HS-27A (cell line): ENCODE measurements around the gene C16orf74.

Experiments
- DNase-seq: peaks from one replicate; pipeline ENCODE4 v3.0.0-alpha.2; 2012; ENCODE audit warnings: low read depth, missing footprints

Gene C16orf74

GRCh38 chr16:85774136-85774535, 23.2 kb upstream of the C16orf74 start:
- no peak for DNase-seq

GRCh38 chr16:85773044-85773443, 22.1 kb upstream of the C16orf74 start:
- DNase-seq = no peak

- no peak for DNase-seq
Measured at GRCh38 chr16:85770741-85771140, 19.8 kb upstream of the C16orf74 start.

GRCh38 chr16:85768199-85768598, 17.3 kb upstream of the C16orf74 start:
- DNase-seq = no peak

GRCh38 chr16:85767531-85767930, 16.6 kb upstream of the C16orf74 start:
- peak; percentile 78 for DNase-seq

- no peak for DNase-seq
Measured at GRCh38 chr16:85765767-85766166, 14.9 kb upstream of the C16orf74 start.

DNA sequence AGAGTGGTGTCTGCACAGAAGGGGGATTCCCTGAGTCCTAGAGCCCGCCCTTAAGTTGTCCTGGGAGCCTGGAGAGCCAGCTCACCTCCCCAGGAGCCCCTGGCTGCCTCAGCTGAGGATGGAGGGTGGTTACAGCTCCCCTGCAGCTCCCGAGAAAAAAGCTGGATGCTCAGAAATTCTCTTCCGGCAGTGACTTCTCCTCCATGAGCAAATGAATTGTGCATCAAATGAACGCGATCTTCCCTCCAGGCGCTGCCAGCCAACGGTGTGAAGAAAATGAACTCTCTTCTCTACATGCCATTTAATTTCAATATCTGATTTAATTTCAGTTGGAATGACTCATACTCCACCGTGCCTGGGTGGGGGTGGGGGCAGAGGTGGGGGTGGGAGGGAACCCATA, 14.3 kb upstream of the C16orf74 start:
- DNase-seq = no peak

GRCh38 chr16:85763616-85764015, 12.7 kb upstream of the C16orf74 start:
- DNase-seq = no peak

- no peak for DNase-seq
Measured at GRCh38 chr16:85762970-85763369, 12.1 kb upstream of the C16orf74 start.

GRCh38 chr16:85761861-85762260, 11.0 kb upstream of the C16orf74 start:
- no peak for DNase-seq

GRCh38 chr16:85759631-85760419, 8.9 kb upstream of the C16orf74 start:
- no peak for DNase-seq

GRCh38 chr16:85759136-85759535, 8.2 kb upstream of the C16orf74 start:
- DNase-seq = no peak

- DNase-seq = peak; percentile 30
Measured at GRCh38 chr16:85757341-85757822, 6.5 kb upstream of the C16orf74 start.

GRCh38 chr16:85755929-85756768, 5.3 kb upstream of the C16orf74 start:
- DNase-seq = no peak

GRCh38 chr16:85754413-85754812, 3.5 kb upstream of the C16orf74 start:
- DNase-seq = no peak

DNA sequence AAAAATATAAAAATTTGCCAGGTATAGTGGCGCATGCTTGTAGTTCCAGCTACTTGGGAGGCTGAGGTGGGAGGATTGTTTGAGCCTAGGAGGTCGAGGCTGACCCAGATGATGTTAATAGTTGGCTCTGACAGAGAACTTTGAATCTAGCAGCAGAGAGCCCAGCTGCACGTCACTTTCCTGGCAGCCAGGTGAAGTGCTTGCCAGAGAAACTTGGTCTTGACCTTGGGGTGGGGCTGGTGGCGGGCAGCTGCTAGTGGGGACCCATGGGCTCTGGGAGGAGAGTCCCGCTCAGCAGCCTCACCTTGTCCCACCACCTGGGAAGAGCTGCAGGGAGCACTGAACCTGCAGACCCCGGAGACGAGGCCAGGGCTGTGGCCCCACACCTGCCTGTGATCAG, 3.1 kb upstream of the C16orf74 start:
- DNase-seq = no peak

DNA sequence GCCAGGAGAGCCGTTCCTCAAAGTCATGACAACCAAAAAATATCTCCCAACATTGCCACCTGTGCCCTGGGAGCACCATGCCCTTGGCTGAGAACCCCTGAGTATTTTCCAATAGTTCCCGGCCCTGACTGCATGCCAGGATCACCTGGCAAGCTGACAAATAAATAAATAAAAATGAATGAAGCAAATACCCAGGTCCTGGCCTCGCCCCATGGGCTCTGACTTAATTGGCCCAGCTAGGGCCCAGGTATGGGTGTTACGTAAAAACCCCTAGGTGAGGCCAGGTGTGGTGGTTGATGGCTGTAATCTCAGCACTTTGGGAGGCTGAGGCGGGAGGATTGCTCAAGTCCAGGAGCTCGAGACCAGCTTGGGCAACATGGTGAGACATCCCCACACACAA, 2.7 kb upstream of the C16orf74 start:
- no peak for DNase-seq

DNA sequence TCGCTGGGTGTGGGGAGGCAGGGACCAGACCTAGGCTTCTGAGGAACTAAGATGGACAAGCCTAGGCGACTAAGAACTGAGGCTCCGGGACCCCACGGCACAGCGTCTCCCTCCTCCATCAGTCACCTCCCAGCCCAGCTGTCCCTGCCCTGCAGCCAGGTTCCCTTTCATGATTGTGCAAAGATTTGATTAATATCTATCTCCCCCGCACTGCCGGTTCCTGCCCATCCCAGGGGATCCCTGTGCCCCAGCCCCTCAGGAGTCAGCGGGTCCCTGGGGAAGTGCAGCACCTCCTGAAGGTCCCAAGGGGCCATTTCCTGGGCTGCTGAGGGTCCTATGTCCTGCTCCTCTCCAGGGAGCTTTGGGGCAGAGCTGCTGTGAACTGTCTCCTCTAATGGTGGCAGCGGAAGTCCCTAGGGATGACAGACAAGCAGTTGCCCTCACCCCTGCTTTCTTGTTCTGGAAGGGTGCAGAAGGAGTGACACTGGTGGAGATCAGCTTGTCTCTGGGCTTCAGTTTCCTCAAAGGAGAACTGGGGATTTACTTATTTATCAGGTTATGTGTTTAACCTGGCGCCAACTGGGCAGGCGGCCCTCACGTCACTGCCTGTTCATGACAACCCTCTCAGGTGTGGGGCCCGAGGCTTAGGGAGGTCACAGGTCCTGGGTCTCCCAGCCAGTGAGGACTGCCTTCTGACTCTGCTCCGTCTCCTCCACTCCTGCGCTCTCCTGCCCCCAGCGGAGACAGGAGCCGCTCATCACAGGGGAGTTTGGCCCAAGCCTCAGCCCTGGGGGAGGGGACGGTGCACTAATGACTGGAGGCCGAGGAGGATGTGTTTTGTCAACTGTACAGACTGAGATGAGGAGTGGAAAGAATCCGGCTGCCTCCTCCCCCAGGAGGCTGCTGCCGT, 1.9 kb upstream of the C16orf74 start:
- DNase-seq = no peak

GRCh38 chr16:85751698-85752501, 1.0 kb upstream of the C16orf74 start:
- no peak for DNase-seq

DNA sequence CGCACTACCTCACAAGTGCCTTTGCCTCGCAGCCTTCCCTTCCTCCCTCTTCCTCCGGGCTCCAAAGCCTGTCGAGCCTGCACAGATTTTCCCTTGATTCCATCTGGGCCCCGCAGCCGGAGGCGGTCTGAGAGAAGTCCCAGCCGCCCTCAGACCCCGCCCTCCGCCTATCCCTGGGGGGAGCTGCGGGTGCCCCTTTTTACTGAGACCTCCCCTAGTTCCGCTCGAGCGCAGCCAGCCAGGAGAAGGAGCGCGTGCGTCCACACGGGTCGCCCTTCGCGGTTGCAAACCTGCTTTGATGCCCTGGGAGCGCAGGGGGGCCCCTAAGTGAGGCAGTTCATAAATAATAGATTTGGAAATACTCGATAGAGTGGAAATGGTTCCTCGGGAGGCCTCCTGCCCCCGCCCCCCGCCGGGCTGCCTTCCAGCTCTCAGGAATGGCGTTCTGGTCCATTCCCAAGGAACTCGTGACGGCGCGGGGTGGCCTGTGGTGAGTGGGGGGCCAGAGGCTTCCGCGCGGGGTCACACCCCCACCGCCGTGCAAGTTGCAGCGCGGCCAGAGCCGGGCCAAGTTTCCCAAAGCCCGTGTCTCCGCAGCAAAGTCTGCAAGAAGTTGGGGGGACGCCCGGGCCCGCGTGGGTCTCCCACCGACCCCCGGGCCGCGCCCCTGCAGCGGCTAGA, 610 bp downstream of the C16orf74 start:
- DNase-seq = no peak

GRCh38 chr16:85749771-85750145, 1.1 kb downstream of the C16orf74 start:
- DNase-seq = no peak
